Mucosa of descending colon (tissue), 3 donors: ENCODE results near the gene SLC11A1. TPM values are rescaled to one million over a fixed set of nuclear protein-coding genes. Genes with fewer than 3 reads are reported as not detected.

Source experiments
- ATAC-seq: fragments of 200-7000 bp; cut with Tn5 transposase; one replicate; pipeline ENCODE4 v1.9.1; 2020; ENCODE audit warnings: mild to moderate bottlenecking, moderate library complexity
- DNase-seq, 3 donors: peaks; one replicate each; pipeline ENCODE4 v3.0.0-alpha.2; 2020
- H3K36me3 ChIP-seq: fragments of 200-600 bp; one replicate; pipeline ENCODE4 v1.8.0; 2021; ENCODE audit warnings: low read depth, mild to moderate bottlenecking
- H3K4me1 ChIP-seq: fragments of 200-600 bp; one replicate; pipeline ENCODE4 v1.8.0; 2021; ENCODE audit warnings: low read depth, mild to moderate bottlenecking
- H3K4me3 ChIP-seq: fragments of 200-600 bp; one replicate; pipeline ENCODE4 v1.8.0; 2021; ENCODE audit warnings: mild to moderate bottlenecking
- H3K9me3 ChIP-seq: fragments of 200-600 bp; one replicate; pipeline ENCODE4 v1.8.0; 2021; ENCODE audit warnings: mild to moderate bottlenecking
- CTCF ChIP-seq: fragments of 200-600 bp; IDR thresholded peaks from one replicate; pipeline ENCODE4 v1.8.0; 2022; ENCODE audit warnings: antibody characterized with exemption, mild to moderate bottlenecking
- intact Hi-C, 2 donors: fragments of 100-400 bp; cut with DNase I in 1 of 2; cut with micrococcal nuclease in 1 of 2; formaldehyde crosslinking; loops; one replicate each; pipeline versions ENCODE4 v1.11.0 to v1.11.1; 2022; cut with DNase I, micrococcal nuclease
- total RNA-seq, 3 donors: library from RNA; stranded (reverse); fragmentation: NEBNext Ultra II Directional in 2 of 3; extraction: Animal tissue kit (Norgen Biotek cat#: 25700) in 2 of 3; gene quantifications; one replicate each; pipeline versions ENCODE4 v1.2.1 to v1.2.4, GENCODE V29; 2021 to 2023
- donor health status: DM: no; HTN: no; CAD: no; lungs with moderate emphysema.
- donor health status: DM: no; HTN: no; CAD: no.
- donor health status: DM: no; HTN: yes; CAD: no.

Gene SLC11A1
- total RNA-seq, 3 donors from 2014 or later: 1.2 to 7.8 (median 5.3) TPM

DNA sequence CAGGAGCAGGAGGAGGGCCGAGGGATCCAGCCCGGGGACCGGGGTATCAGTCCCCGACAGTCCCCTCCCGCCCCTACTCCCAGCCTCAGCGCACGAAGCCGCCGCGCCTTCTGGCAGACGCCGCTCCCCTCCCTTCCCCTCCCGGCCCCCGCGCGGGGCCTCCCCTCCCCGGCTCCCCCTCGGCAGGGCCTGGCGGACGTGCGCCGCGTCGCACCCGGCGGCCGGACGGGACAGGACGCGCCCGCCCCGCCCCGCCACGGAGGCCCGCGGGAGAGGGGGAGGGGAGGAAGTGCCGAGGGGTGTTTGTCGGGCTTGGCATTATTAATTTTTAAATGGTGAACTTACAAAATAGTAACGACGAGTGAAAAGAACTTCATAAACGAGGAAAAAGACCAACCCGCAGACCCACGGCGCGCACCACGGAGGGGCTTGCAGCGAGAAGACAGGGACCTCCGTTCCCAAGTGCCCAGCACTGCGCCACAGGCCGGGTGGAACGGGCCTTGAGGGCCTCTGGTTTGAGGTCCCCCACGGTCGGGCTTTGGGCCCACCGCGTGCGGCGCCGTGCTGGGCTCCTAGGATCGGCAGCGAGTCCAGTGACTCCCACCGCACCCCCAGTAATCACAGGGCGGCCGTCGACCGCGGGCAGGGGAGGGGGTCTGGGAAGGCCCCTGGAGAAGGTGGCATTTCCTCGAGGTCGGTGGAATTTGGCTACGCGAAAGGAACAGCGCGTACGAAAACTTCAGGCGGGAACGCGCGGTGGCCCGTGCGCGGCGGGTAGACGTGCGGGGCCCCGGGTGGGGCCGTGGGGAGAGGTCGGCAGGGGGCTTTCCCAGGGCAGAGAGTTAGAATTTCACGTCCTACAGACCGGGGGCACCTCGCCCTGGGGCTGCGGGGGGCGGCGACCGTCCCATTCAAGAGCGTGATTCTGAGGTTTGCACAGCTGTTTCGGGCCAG is 16.6 kb downstream of the SLC11A1 start:
- Histone ChIP-seq H3K4me1 (peaks cover 33% of the 10 kb centered on the region), H3K36me3 (no peaks in the 10 kb centered on the region), H3K9me3 (no peaks in the 10 kb centered on the region), H3K4me3 (peak overlapping the region; percentile 99)
- peak; percentile 83 to 92 (median 90) for DNase-seq
- no peak for TF ChIP-seq CTCF
- intact Hi-C loops: no loop called here
- peak; percentile 49 for ATAC-seq

GRCh38 chr2:218399391-218400166 is 17.5 kb downstream of the SLC11A1 start, which contains the start of gene CTDSP1:
TSS of gene CTDSP1 (plus strand) at chr2:218399868. CDS start at chr2:218400091, 223 bp downstream.
- intact Hi-C loops: loop anchor here in 1 of 2 donors (5.0 kb wide), 1 partner anchor 107 kb away; the partner anchor contains the start of gene TMBIM1
- peak; percentile 63 for ATAC-seq
- H3K36me3 ChIP-seq: no peaks in the 10 kb centered on the region
- no peaks in the 10 kb centered on the region for H3K9me3 ChIP-seq
- peaks cover 30% of the 10 kb centered on the region for H3K4me1 ChIP-seq
- peak within 1 kb of the TSS; percentile 99 for H3K4me3 ChIP-seq
- peak; percentile 97 to 100 (median 98) for DNase-seq
- TF ChIP-seq CTCF: no peak

DNA sequence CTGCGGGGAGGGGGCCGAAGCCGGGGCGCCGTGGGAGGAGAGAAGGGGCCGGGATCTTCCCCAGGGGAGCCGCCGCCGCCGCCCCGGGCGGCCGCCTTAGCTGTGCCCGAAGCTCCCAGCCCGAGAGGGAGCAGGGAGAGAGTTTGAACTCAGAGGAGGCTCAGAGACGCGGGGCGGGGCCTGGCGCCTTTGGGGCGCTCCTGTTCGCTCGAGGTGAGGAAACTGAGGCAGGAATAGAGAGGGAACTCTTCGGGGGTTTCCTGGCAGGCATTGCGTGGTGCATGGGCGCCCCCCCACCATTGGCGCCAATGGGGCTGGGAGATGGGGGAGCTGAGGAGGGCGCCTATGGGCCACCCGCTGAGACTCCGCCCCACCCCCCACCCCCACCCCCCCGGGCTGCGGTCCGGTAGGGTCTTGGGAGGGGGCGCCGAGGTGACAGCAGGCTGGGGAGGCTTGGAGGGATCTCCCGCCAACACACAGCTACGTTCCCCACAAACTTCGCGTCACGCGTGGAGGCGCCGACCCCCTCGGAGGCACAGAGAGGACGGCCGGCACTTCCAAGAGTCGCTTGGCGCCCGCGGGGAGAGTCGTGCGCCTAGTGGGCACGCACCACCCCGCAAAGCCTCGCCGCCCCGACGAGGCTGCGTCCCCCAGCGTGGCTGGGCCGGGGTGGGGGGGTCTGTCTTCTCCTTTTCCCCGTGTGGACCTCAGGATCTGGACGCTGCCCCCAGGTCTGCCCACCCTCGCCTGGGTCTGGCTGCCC is 18.3 kb downstream of the SLC11A1 start:
- ATAC-seq (no peak), DNase-seq (peak; percentile 66 to 82 (median 78))
- H3K36me3 ChIP-seq: no peaks in the 10 kb centered on the region
- H3K4me3 ChIP-seq: peak overlapping the region; percentile 99
- intact Hi-C loops: loop anchor here in 1 of 2 donors (5.0 kb wide), 1 partner anchor 108 kb away; the partner anchor contains the start of gene TMBIM1
- no peak for TF ChIP-seq CTCF
- H3K4me1 ChIP-seq: peaks cover 31% of the 10 kb centered on the region
- H3K9me3 ChIP-seq: no peaks in the 10 kb centered on the region

DNA sequence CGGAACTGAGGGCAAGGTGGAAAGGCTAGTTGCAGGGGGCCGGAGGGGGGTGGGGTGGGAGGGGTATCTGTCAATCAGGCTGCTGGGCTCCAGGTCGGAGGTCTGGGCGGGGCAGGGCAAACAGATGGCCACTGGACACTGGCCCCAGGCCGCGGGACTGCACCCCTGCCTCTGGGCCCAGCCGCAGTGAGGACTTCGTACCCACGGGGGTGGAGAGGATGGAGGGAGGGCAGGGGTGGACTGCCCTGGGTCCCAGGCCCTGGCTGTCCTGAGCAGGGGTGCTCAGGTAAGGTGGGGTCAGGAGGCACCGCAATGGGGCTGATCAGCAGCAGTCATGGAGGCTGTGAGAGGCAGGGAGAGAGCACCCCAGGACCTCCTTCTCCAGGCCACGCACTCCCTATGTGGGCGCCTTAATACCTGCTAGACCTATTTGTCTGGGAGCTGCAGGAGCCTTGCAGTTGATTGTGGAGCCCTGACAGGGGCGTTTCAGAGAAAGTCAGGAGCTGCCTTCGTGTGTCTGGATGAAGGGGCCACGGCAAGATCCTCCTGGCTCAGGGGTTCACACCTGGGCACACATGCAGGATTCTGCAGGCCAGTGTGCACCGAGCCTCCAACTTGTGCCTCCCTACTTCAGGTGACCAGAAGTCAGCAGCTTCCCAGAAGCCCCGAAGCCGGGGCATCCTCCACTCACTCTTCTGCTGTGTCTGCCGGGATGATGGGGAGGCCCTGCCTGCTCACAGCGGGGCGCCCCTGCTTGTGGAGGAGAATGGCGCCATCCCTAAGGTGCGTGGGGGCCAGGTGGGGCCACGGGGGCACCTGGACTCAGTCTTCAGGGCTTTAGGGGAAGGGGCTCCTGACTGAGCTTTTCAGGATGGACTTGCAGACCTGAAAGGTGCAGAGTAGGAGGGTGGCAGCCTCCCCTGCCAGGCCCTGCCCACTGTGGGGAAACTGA is 19.1 kb downstream of the SLC11A1 start:
- peak; percentile 66 to 85 (median 81) for DNase-seq
- intact Hi-C loops: loop anchor here in 1 of 2 donors (5.0 kb wide), 1 partner anchor 109 kb away; the partner anchor contains the start of gene TMBIM1
- H3K36me3 ChIP-seq: no peaks in the 10 kb centered on the region
- H3K4me1 ChIP-seq: peaks cover 29% of the 10 kb centered on the region
- H3K4me3 ChIP-seq: peak overlapping the region; percentile 99
- no peak for ATAC-seq
- H3K9me3 ChIP-seq: no peaks in the 10 kb centered on the region
- TF ChIP-seq CTCF: no peak
